Activated CD4-positive, alpha-beta T cell treated with anti-CD3 and anti-CD28 coated beads, Interleukin-2, amount 50 U/mL, for 48 hours (primary cell): ENCODE data around the gene PARP14.
"Not testable (repeated sequence)": the region's sequence is repeated elsewhere in the genome, so short reads cannot be mapped to it uniquely, and the experiment has no call there.

ENCODE experiments used
- DNase-seq, 2 experiments: peaks; one replicate each; pipeline ENCODE4 v3.0.0-alpha.2; 2020

PARP14 gene

GRCh38 chr3:122725106-122725505 is 44.5 kb downstream of the PARP14 start:
- DNase-seq = no peak

DNA sequence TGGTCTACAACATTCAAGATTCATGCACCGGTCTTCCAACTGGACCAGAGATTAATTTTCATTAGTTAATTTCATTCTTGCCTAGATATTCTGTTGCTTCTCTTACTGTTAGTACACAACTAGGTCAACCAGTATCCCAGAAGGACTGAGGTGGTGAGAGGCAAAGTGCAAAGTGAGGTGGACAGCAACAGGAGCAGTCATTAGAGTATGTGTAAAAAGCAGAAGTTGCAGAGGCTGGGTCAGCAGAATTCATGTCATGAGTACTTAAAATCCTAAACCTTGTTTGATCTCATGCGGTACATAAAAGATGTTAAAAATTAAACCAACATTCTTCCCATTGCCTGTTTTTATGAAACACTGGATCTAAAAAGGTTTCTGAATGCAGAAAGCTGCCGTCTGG is 46.7 kb downstream of the PARP14 start:
- no peak for DNase-seq

- DNase-seq = no peak
These were observed 47.1 kb downstream of the PARP14 start for GRCh38 chr3:122727766-122728165.

DNA sequence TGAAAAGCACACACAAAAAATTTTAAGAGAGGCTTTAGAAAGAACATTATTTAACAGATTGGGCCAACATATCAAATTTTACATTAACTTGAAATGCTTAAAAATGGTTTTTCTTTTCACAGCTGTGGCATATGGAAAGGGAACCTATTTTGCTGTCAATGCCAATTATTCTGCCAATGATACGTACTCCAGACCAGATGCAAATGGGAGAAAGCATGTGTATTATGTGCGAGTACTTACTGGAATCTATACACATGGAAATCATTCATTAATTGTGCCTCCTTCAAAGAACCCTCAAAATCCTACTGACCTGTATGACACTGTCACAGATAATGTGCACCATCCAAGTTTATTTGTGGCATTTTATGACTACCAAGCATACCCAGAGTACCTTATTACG is 47.5 kb downstream of the PARP14 start:
- DNase-seq = no peak

DNA sequence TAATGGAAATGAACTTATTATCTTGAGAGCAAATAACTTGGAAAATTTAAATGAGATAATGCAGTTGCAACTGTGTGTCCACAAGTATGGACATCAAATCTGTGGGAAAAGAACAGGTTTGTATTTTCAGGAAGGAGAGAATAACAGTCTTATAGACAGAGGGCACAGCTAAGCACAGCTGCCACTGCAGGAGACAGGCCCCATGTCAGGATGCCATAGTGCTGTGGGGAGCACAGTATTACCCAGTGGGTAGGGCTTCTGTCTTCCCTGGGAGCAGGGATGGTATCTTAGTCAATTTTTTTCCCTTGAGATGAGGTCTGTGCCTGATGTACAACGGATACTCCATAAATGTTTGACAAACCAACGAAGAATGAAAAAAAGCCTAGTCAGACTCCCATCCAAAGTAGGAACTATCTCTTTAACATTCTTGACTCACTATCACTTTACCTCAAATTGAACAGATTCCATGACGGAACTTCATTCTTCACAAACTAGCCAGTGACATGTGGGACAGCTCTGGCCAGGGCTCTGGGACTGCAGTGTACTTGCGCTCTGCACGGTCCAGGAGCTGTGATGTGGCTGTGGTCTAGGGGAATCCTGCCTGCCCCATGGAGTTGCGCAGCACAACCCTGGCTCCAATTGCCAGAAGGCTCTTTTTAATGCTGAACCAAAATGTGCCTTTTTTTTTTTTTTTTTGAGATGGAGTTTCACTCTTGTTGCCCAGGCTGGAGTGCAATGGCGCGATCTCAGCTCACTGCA is 48.3 kb downstream of the PARP14 start:
- no peak for DNase-seq

DNA sequence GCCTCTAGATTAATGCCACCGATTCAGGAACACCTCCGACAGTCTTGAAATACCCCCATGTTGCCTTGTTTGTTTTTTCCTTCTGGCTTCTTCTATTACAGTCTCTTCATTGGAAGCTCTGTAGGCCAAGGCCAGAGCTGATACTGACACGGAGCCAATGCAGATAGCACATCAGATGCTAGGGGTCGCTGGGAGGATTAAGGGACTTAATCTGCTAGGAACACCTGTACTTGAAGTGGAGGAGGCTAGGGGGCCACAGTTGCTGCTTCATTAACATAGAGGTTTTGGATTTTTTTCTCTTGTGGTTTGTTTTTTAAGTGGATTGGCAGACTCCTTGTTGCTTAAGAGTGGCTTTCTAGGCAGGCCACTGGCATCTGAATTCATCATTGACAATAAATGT is 49.6 kb downstream of the PARP14 start:
- DNase-seq = no peak

- not testable (repeated sequence) for DNase-seq
These were observed 52.3 kb downstream of the PARP14 start for GRCh38 chr3:122732682-122733525.

GRCh38 chr3:122739172-122739571 is 58.5 kb downstream of the PARP14 start:
- no peak for DNase-seq

DNA sequence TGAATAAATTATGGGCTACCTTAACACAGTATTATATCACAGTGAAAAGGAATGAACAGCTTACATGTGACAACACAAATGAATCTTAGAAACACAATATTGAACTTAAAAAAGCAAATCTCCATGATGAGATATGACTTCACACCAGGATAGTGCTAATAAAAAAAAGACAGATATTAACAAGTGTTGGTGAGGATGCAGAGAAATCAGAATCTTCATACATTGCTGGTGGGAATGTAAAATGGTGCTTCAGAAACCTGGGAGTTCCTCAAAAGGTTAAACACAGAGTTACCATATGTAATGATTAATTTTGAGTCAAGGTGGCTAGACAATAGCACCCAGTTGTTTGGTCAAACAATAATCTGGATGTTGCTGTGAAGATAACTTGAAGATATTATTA is 61.6 kb downstream of the PARP14 start:
- no peak for DNase-seq

GRCh38 chr3:122743581-122744120 is 63.0 kb downstream of the PARP14 start:
- no peak for DNase-seq

GRCh38 chr3:122745369-122746021 is 64.9 kb downstream of the PARP14 start:
- DNase-seq = no peak

DNA sequence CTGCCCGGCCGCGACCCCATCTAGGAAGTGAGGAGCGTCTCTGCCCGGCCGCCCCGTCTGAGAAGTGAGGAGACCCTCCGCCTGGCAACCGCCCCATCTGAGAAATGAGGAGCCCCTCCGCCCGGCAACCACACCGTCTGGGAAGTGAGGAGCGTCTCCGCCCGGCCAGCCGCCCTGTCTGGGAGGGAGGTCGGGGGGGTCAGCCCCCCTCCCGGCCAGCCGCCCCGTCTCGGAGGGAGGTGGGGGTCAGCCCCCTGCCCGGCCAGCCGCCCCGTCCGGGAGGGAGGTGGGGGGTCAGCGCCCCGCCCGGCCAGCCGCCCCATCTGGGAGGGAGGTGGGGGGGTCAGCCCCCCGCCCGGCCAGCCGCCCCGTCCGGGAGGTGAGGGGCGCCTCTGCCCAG is 66.7 kb downstream of the PARP14 start:
- DNase-seq = not testable (repeated sequence)

DNA sequence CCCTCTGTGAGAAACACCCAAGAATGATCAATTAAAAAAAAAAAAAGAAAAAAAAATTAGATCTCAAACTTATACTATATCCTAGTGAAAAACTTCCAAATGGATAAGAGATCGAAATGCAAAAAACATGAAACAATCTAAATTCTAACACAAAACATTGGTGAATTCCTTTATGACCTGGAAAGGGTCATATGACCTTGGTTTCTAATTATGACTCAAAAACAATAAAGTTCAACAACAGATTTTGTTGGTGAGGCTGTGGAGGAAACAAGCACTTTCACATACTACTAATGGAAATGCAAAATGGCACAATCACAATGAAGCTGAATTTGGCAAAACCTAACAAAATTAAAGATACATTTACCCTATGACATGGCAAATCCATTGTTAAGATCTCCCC is 67.7 kb downstream of the PARP14 start:
- no peak for DNase-seq

DNA sequence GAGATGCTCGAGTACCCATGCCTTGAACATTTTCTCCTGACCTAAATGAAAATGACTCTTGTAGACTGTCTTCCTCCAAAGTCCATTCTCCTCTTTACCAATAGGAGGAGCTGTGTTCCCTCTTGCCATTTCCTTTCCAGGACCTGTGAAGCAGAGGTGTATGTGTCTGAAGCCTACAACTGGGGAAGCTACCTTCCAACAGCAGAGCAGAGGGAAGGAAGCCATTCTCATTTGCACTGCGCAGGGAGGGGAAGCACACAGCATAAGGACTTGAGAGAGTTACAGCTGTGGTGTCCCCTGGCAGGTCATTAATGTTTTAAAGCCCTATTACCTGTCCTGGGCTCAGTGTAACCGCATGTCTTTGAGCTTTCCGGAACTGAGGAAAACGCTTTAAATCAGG is 74.3 kb downstream of the PARP14 start:
- no peak for DNase-seq

DNA sequence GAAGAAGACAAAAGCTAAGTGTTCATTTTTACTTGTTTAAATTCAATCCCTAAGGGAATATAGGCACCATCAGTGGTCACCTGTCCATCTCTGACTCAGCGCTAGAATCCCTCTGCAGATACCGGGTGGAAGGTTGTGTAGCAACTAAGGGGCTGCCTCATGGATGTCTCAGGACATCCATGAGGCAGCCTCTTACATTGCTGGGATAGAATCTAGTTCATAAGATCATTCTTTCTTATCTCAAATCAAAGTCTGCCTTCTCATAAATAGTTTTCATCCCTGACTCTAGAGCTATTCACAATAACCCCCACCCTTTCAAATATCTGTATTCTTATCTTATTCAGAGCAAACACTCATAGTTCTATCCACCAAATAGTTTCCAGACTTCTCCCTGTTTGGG is 74.9 kb downstream of the PARP14 start:
- no peak for DNase-seq

GRCh38 chr3:122758877-122759560 is 78.4 kb downstream of the PARP14 start:
- no peak for DNase-seq

- DNase-seq = no peak
These were observed 80.0 kb downstream of the PARP14 start for GRCh38 chr3:122760453-122761271.

DNA sequence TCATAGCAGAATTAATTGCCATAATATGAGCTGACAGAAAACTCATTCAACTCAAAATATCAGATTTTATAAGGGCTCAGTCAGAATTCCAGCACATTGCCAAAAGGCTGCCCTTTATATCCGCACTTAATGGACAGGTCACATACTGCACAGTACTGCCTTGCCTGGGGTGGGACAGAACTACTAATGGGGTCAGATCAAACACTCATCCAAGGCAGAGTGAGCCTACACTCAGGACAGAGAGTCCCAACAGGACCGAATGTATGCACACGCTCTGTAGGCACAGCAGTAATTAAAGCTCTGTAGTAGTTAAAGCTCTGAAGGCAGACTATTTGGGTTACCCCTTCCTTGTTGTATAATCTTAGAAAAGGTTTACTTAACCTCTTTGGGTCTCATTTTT is 85.8 kb downstream of the PARP14 start:
- DNase-seq = no peak

- DNase-seq = no peak
These were observed 87.1 kb downstream of the PARP14 start for GRCh38 chr3:122767540-122768372.

DNA sequence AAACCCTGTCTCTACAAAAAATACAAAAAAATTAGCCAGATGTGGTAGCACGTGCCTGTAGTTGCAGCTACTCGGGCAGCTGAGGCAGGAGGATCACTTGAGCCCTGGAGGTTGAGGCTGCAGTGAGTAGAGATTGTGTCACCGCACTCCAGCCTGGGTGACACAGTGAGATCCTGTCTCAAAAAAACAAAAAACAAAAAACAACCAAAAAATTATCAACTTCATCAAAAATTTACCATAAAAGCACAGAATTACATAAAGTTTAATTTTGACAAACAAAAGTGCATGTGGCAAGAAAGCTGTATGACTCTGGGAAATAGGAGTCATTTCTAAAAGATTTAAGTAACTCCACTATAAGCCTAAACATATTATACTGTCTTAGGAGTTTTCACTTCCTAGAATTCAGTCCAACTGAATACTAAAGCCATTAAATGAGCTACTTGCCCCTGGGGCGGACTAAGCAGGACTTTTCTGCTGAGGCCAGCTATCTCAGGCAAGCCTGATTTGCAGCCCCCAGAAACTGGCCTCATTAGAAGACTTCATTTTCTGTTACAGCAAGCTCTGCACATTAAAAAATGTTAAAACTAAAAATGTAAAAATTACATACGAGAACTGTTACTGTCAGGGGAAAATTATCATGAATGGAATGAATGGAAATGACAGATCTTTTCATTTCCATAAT is 90.0 kb downstream of the PARP14 start:
- no peak for DNase-seq
